Body of pancreas (tissue), 4 donors: Measurements from ENCODE around the gene KRTAP22-1.

Experiments used
- CTCF ChIP-seq, 7 experiments: fragments of 450-650 bp in 4 of 7; fragments of 200-600 bp in 3 of 7; sonication (generic) in 3 of 7; IDR thresholded peaks; one replicate each; pipeline ENCODE4 v1.5.1; 2016 to 2019; ENCODE audit warnings: antibody characterized with exemption in 7 of 7
- POLR2A ChIP-seq, 3 donors: fragments of 450-650 bp; IDR thresholded peaks; one replicate each; pipeline ENCODE4 v1.6.1; 2016; ENCODE audit warnings: antibody characterized with exemption in 3 of 3, mild to moderate bottlenecking in 2 of 3

- TF ChIP-seq CTCF (IDR thresholded peaks at IDR 0.05) (no peak), POLR2A (IDR thresholded peaks at IDR 0.05) (no peak)
These were observed 19.2 kb downstream of the KRTAP22-1 start for GRCh38 chr21:30620080-30620479.
